Loucy (cell line): ENCODE results near the gene DGKI.

Source experiments
- EZH2phosphoT487 ChIP-seq: fragments of 200-600 bp; IDR thresholded peaks from 2 replicates; pipeline ENCODE4 v1.6.1; 2018; ENCODE audit warnings: antibody characterized with exemption, mild to moderate bottlenecking, moderate library complexity, borderline replicate concordance
- TF ChIP-seq, protein P1 (sequence below): fragments of 200-600 bp; sonication (generic); conservative IDR thresholded peaks from 2 replicates; pipeline ENCODE4 v1.5.1; 2014; ENCODE audit warnings: mild to moderate bottlenecking, antibody characterized with exemption, low read length

- TF ChIP-seq, protein P1, sequence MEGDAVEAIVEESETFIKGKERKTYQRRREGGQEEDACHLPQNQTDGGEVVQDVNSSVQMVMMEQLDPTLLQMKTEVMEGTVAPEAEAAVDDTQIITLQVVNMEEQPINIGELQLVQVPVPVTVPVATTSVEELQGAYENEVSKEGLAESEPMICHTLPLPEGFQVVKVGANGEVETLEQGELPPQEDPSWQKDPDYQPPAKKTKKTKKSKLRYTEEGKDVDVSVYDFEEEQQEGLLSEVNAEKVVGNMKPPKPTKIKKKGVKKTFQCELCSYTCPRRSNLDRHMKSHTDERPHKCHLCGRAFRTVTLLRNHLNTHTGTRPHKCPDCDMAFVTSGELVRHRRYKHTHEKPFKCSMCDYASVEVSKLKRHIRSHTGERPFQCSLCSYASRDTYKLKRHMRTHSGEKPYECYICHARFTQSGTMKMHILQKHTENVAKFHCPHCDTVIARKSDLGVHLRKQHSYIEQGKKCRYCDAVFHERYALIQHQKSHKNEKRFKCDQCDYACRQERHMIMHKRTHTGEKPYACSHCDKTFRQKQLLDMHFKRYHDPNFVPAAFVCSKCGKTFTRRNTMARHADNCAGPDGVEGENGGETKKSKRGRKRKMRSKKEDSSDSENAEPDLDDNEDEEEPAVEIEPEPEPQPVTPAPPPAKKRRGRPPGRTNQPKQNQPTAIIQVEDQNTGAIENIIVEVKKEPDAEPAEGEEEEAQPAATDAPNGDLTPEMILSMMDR = no peak
- no peak for TF ChIP-seq EZH2phosphoT487
These were observed 323.6 kb downstream of the DGKI start for GRCh38 chr7:137523171-137523570.
